CD4-positive, alpha-beta T cell (primary cell): ENCODE measurements around the gene SETX. TPM values are rescaled to one million over a fixed set of nuclear protein-coding genes. Genes with fewer than 3 reads are reported as not detected.

Experiments
- ATAC-seq: fragments of 200-7000 bp; cut with Tn5 transposase; one replicate; pipeline ENCODE4 v1.10.0; 2022; ENCODE audit warnings: mild to moderate bottlenecking; ENCODE audit not compliant: poor library complexity
- CTCF ChIA-PET: fragments of 350-600 bp; sonication (Branson Sonifier 250); formaldehyde crosslinking; loops from one replicate; lab custom pipeline; 2021; ENCODE audit warnings: antibody characterized with exemption, inconsistent platforms; lab: Charles Lee
- POLR2A ChIA-PET: fragments of 350-600 bp; sonication (Branson Sonifier 250); formaldehyde crosslinking; loops from one replicate; lab custom pipeline; 2021; ENCODE audit warnings: antibody characterized with exemption, inconsistent platforms; lab: Charles Lee
- DNase-seq, 14 experiments: peaks; one replicate each; pipeline ENCODE4 v3.0.0-alpha.2; 2013 to 2020; ENCODE audit warnings: mixed read lengths in 2 of 14
- H3K27ac ChIP-seq, 2 donors: one replicate each; pipeline versions ENCODE4 v1.5.1 to v1.7.0; 2013; ENCODE audit warnings: low read length in 2 of 2, low read depth in 1 of 2, mild to moderate bottlenecking in 1 of 2
- H3K27me3 ChIP-seq, 2 experiments: 1 replicate in 1 of 2; 2 replicates in 1 of 2; pipeline versions ENCODE4 v1.6.1 to v1.7.0; 2013; ENCODE audit warnings: low read length in 2 of 2, control low read depth in 1 of 2, mild to moderate bottlenecking in 1 of 2, moderate library complexity in 1 of 2; ENCODE audit not compliant: insufficient read depth in 2 of 2, control insufficient read depth in 1 of 2
- H3K36me3 ChIP-seq: one replicate; pipeline ENCODE4 v1.6.1; 2013; ENCODE audit warnings: low read length, control low read depth; ENCODE audit not compliant: insufficient read depth
- H3K4me1 ChIP-seq: one replicate; pipeline ENCODE4 v1.6.1; 2013; ENCODE audit warnings: low read length, control low read depth; ENCODE audit not compliant: insufficient read depth
- H3K4me3 ChIP-seq: one replicate; pipeline ENCODE4 v1.5.1; 2013; ENCODE audit warnings: mild to moderate bottlenecking, low read length, moderate library complexity
- H3K9me3 ChIP-seq, 2 experiments: 1 replicate in 1 of 2; 2 replicates in 1 of 2; pipeline versions ENCODE4 v1.6.1 to v1.7.0; 2013; ENCODE audit warnings: low read length in 2 of 2, mild to moderate bottlenecking in 2 of 2, control low read depth in 1 of 2, moderate library complexity in 1 of 2; ENCODE audit not compliant: control insufficient read depth in 1 of 2, insufficient read depth in 1 of 2
- H3K27ac Mint-ChIP-seq: one replicate; pipeline ENCODE4 v1.8.0; 2020; ENCODE audit warnings: mixed read lengths
- H3K27me3 Mint-ChIP-seq: one replicate; pipeline ENCODE4 v1.8.0; 2021; ENCODE audit warnings: mixed read lengths
- H3K36me3 Mint-ChIP-seq: one replicate; pipeline ENCODE4 v1.8.0; 2021; ENCODE audit warnings: low read depth, mixed read lengths
- H3K4me1 Mint-ChIP-seq: one replicate; pipeline ENCODE4 v1.8.0; 2021; ENCODE audit warnings: low read depth, mixed read lengths
- H3K4me3 Mint-ChIP-seq: one replicate; pipeline ENCODE4 v1.8.0; 2020; ENCODE audit warnings: mild to moderate bottlenecking, mixed read lengths
- H3K9me3 Mint-ChIP-seq: one replicate; pipeline ENCODE4 v1.8.0; 2020; ENCODE audit warnings: mixed read lengths
- CTCF ChIP-seq: fragments of 200-600 bp; IDR thresholded peaks from one replicate; pipeline ENCODE4 v1.8.0; 2022; ENCODE audit warnings: antibody characterized with exemption, mild to moderate bottlenecking
- intact Hi-C, 2 experiments: fragments of 100-400 bp; cut with DNase I in 1 of 2; cut with micrococcal nuclease in 1 of 2; formaldehyde crosslinking; loops; one replicate each; pipeline versions ENCODE4 v1.15.1 to v1.9.0; 2023 to 2025; cut with DNase I, micrococcal nuclease
- total RNA-seq, 174 experiments: library from RNA in 2 of 174; stranded (reverse) in 2 of 174; gene quantifications; one replicate each; pipeline ENCODE4 v1.2.3 and lab custom pipeline; 2021 to 2026

SETX gene
- total RNA-seq, 2 experiments from 2014 or later: 36.1 to 37.7 TPM

DNA sequence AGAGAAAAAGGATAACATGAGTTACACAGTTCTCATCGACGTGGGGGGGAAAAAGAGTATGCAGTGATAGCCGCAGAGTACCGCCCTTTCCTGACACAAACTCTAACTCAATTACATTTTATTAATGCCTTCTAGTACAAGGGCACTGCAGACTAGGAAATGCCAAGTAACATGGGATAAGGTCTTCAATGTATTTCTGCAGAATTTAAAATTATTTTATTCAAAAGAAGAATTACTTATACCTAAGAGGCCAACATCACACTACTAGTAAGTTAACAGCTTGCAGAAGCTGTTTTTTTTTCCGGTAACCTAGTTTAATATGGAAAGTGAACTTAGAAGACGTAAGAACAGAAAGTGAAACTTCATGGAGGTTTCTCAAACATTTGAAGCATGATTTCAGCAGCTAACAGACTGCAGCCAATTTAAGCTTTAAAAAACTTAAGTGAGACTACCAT lies 3.9 kb downstream of the SETX start:
- Histone ChIP-seq H3K27me3 (no peaks in the 10 kb centered on the region), H3K4me1 (peaks cover 53% of the 10 kb centered on the region), H3K9me3 (peaks cover 0 to 5% of the 10 kb centered on the region in 2 experiments), H3K4me3 (peak overlapping the region; percentile 37), H3K36me3 (peaks cover 57% of the 10 kb centered on the region), H3K27ac (peak overlapping the region; percentile 43 to 96)
- peak; percentile 21 for ATAC-seq
- no peak for TF ChIP-seq CTCF
- DNase-seq: peak in 7 of 14 experiments; percentile 9 to 78 (median 48)
- H3K9me3 Mint-ChIP-seq: no peaks in the 10 kb centered on the region
- ChIA-PET CTCF (no interaction called here), POLR2A (interaction anchor here (0.6 to 1.8 kb wide), 11 partner anchors 14 to 1785 kb away, joined by 3 to 8 read pairs (median 4); partner anchors contain the start of genes FUBP3, GTF3C5, NUP214 and WDR5)
- intact Hi-C loops: loop anchor here (2.0 to 10.0 kb wide), 3 partner anchors 56 to 594 kb away; partner anchors contain the start of genes TSC1 (in 1 of the 2) and TTF1 (in 1 of the 2)
- no peaks in the 10 kb centered on the region for H3K27me3 Mint-ChIP-seq
- H3K4me3 Mint-ChIP-seq: peak overlapping the region; percentile 94
- H3K4me1 Mint-ChIP-seq: peaks cover 58% of the 10 kb centered on the region
- peaks cover 90% of the 10 kb centered on the region for H3K36me3 Mint-ChIP-seq
- peak overlapping the region; percentile 91 for H3K27ac Mint-ChIP-seq

- no peak for TF ChIP-seq CTCF
- Histone ChIP-seq H3K4me1 (peaks cover 41% of the 10 kb centered on the region), H3K27me3 (no peaks in the 10 kb centered on the region), H3K9me3 (no peaks in the 10 kb centered on the region), H3K4me3 (no peak overlapping the region), H3K27ac (no peak overlapping the region), H3K36me3 (peaks cover 78% of the 10 kb centered on the region)
- Mint-ChIP-seq H3K4me3 (peak overlapping the region; percentile 51), H3K27ac (peak overlapping the region; percentile 91), H3K4me1 (peaks cover 56% of the 10 kb centered on the region), H3K9me3 (no peaks in the 10 kb centered on the region), H3K36me3 (peaks cover 94% of the 10 kb centered on the region), H3K27me3 (no peaks in the 10 kb centered on the region)
- DNase-seq (no peak), ATAC-seq (no peak)
- intact Hi-C loops: no loop called here
- ChIA-PET CTCF (no interaction called here), POLR2A (no interaction called here)
Measured at GRCh38 chr9:132348676-132349075, 6.1 kb downstream of the SETX start.

- H3K9me3 Mint-ChIP-seq: no peaks in the 10 kb centered on the region
- Histone ChIP-seq H3K4me1 (peaks cover 18% of the 10 kb centered on the region), H3K27ac (no peak overlapping the region), H3K27me3 (no peaks in the 10 kb centered on the region), H3K36me3 (peaks cover 83% of the 10 kb centered on the region), H3K4me3 (no peak overlapping the region), H3K9me3 (no peaks in the 10 kb centered on the region)
- intact Hi-C loops: no loop called here
- no peak for ATAC-seq
- CTCF ChIA-PET: no interaction called here
- no peaks in the 10 kb centered on the region for H3K27me3 Mint-ChIP-seq
- POLR2A ChIA-PET: no interaction called here
- peaks cover 37% of the 10 kb centered on the region for H3K4me1 Mint-ChIP-seq
- TF ChIP-seq CTCF: no peak
- no peak for DNase-seq
- H3K36me3 Mint-ChIP-seq: peaks cover 94% of the 10 kb centered on the region
- H3K4me3 Mint-ChIP-seq: no peak overlapping the region
- no peak overlapping the region for H3K27ac Mint-ChIP-seq
Measured at GRCh38 chr9:132346177-132346576, 8.6 kb downstream of the SETX start.
